ENCODE data around the gene METAP1D. TPM values are rescaled to one million over a fixed set of nuclear protein-coding genes. Genes with fewer than 3 reads are reported as not detected.
"Not testable (repeated sequence)": the region's sequence is repeated elsewhere in the genome, so short reads cannot be mapped to it uniquely, and the experiment has no call there.

METAP1D gene
- total RNA-seq, 1 donor from 2014 or later = 10.4 TPM

GRCh38 chr2:172058660-172059059 lies 58.9 kb downstream of the METAP1D start:
- H3K27me3 Mint-ChIP-seq = peaks cover 48% of the 10 kb centered on the region
- TF ChIP-seq CTCF (conservative IDR thresholded peaks at IDR 0.05) = no peak
- peaks cover 7% of the 10 kb centered on the region for H3K4me1 Mint-ChIP-seq (ENCODE audit: unreplicated experiment)
- no peak overlapping the region for H3K4me3 Mint-ChIP-seq
- no peak overlapping the region for H3K27ac Mint-ChIP-seq
- no peaks in the 10 kb centered on the region for H3K36me3 Mint-ChIP-seq
- DNase-seq (ENCODE audit: extremely low spot score, unreplicated experiment) = no peak
- H3K9me3 Mint-ChIP-seq = no peaks in the 10 kb centered on the region

- H3K4me1 Mint-ChIP-seq (ENCODE audit: unreplicated experiment); H3K27ac Mint-ChIP-seq; H3K9me3 Mint-ChIP-seq; H3K36me3 Mint-ChIP-seq; H3K4me3 Mint-ChIP-seq; DNase-seq (ENCODE audit: extremely low spot score, unreplicated experiment): not testable (repeated sequence)
- peaks cover 50% of the 10 kb centered on the region for H3K27me3 Mint-ChIP-seq
Observed at GRCh38 chr2:172060118-172060517, 60.4 kb downstream of the METAP1D start.

- no peak for DNase-seq (ENCODE audit: extremely low spot score, unreplicated experiment)
- Mint-ChIP-seq H3K9me3 (no peaks in the 10 kb centered on the region), H3K36me3 (peaks cover 3% of the 10 kb centered on the region), H3K4me3 (no peak overlapping the region), H3K27me3 (peaks cover 50% of the 10 kb centered on the region), H3K4me1 (ENCODE audit: unreplicated experiment) (peaks cover 8% of the 10 kb centered on the region), H3K27ac (no peak overlapping the region)
- no peak for TF ChIP-seq CTCF (conservative IDR thresholded peaks at IDR 0.05)
Observed at GRCh38 chr2:172062402-172063004, 62.8 kb downstream of the METAP1D start.

GRCh38 chr2:172063446-172063845 lies 63.7 kb downstream of the METAP1D start:
- no peak overlapping the region for H3K4me3 Mint-ChIP-seq
- no peak for TF ChIP-seq CTCF (conservative IDR thresholded peaks at IDR 0.05)
- no peaks in the 10 kb centered on the region for H3K9me3 Mint-ChIP-seq
- H3K27me3 Mint-ChIP-seq = peaks cover 47% of the 10 kb centered on the region
- no peak for DNase-seq (ENCODE audit: extremely low spot score, unreplicated experiment)
- peaks cover 3% of the 10 kb centered on the region for H3K36me3 Mint-ChIP-seq
- peaks cover 8% of the 10 kb centered on the region for H3K4me1 Mint-ChIP-seq (ENCODE audit: unreplicated experiment)
- H3K27ac Mint-ChIP-seq = no peak overlapping the region

- DNase-seq (ENCODE audit: extremely low spot score, unreplicated experiment) = no peak
- H3K4me1 Mint-ChIP-seq (ENCODE audit: unreplicated experiment) = peaks cover 8% of the 10 kb centered on the region
- H3K9me3 Mint-ChIP-seq = no peaks in the 10 kb centered on the region
- H3K36me3 Mint-ChIP-seq = peaks cover 3% of the 10 kb centered on the region
- no peak overlapping the region for H3K27ac Mint-ChIP-seq
- H3K27me3 Mint-ChIP-seq = peaks cover 56% of the 10 kb centered on the region
- H3K4me3 Mint-ChIP-seq = no peak overlapping the region
- no peak for TF ChIP-seq CTCF (conservative IDR thresholded peaks at IDR 0.05)
Observed at GRCh38 chr2:172065111-172065510, 65.4 kb downstream of the METAP1D start.

GRCh38 chr2:172066394-172066886 lies 66.7 kb downstream of the METAP1D start:
- Mint-ChIP-seq H3K4me3 (no peak overlapping the region), H3K27ac (no peak overlapping the region), H3K4me1 (ENCODE audit: unreplicated experiment) (peaks cover 12% of the 10 kb centered on the region), H3K27me3 (peaks cover 56% of the 10 kb centered on the region), H3K36me3 (peaks cover 3% of the 10 kb centered on the region), H3K9me3 (no peaks in the 10 kb centered on the region)
- DNase-seq (ENCODE audit: extremely low spot score, unreplicated experiment) = no peak
- no peak for TF ChIP-seq CTCF (conservative IDR thresholded peaks at IDR 0.05)

- not testable (repeated sequence) for DNase-seq (ENCODE audit: extremely low spot score, unreplicated experiment); H3K36me3 Mint-ChIP-seq; H3K9me3 Mint-ChIP-seq; H3K27ac Mint-ChIP-seq; H3K4me3 Mint-ChIP-seq
- H3K27me3 Mint-ChIP-seq = peaks cover 59% of the 10 kb centered on the region
- peaks cover 26% of the 10 kb centered on the region for H3K4me1 Mint-ChIP-seq (ENCODE audit: unreplicated experiment)
Observed at GRCh38 chr2:172067905-172068304, 68.2 kb downstream of the METAP1D start.
